RWPE2 (cell line): Measurements from ENCODE around the gene ASIC1.

Experiments
- ATAC-seq: fragments of 200-7000 bp; cut with Tn5 transposase; 3 replicates; pipeline ENCODE4 v1.9.1; 2021; ENCODE audit warnings: low read depth
- DNase-seq: peaks from one replicate; pipeline ENCODE4 v3.0.0-alpha.2; 2020; ENCODE audit warnings: low spot score
- H3K27ac ChIP-seq: fragments of 450-650 bp; 2 replicates; pipeline ENCODE4 v1.5.1; 2017; ENCODE audit warnings: mild to moderate bottlenecking; ENCODE audit not compliant: poor library complexity, severe bottlenecking
- H3K27me3 ChIP-seq: fragments of 250-450 bp; sonication (Bioruptor Pico); 2 replicates; pipeline ENCODE4 v1.5.1; 2021; ENCODE audit warnings: mild to moderate bottlenecking, moderate library complexity; ENCODE audit not compliant: insufficient read depth, poor library complexity, severe bottlenecking
- H3K36me3 ChIP-seq: fragments of 250-450 bp; sonication (Bioruptor Pico); 2 replicates; pipeline ENCODE4 v1.5.1; 2020; ENCODE audit warnings: low read depth, mild to moderate bottlenecking, moderate library complexity
- H3K4me1 ChIP-seq: fragments of 250-450 bp; sonication (Bioruptor Pico); 2 replicates; pipeline ENCODE4 v1.5.1; 2021; ENCODE audit warnings: mild to moderate bottlenecking, moderate library complexity; ENCODE audit not compliant: insufficient read depth, poor library complexity, severe bottlenecking
- H3K4me3 ChIP-seq: fragments of 250-450 bp; sonication (Bioruptor Pico); 2 replicates; pipeline ENCODE4 v1.5.1; 2021; ENCODE audit warnings: mild to moderate bottlenecking, moderate library complexity; ENCODE audit not compliant: severe bottlenecking
- H3K9me3 ChIP-seq: fragments of 250-450 bp; sonication (Bioruptor Pico); 2 replicates; pipeline ENCODE4 v1.5.1; 2021; ENCODE audit warnings: mild to moderate bottlenecking, moderate library complexity; ENCODE audit not compliant: severe bottlenecking
- TF ChIP-seq, protein P1 (sequence below): fragments of 450-650 bp; IDR thresholded peaks from one replicate; pipeline ENCODE4 v1.5.1; 2017; ENCODE audit warnings: mild to moderate bottlenecking, moderate library complexity; ENCODE audit not compliant: poor library complexity, severe bottlenecking

ASIC1 gene

DNA sequence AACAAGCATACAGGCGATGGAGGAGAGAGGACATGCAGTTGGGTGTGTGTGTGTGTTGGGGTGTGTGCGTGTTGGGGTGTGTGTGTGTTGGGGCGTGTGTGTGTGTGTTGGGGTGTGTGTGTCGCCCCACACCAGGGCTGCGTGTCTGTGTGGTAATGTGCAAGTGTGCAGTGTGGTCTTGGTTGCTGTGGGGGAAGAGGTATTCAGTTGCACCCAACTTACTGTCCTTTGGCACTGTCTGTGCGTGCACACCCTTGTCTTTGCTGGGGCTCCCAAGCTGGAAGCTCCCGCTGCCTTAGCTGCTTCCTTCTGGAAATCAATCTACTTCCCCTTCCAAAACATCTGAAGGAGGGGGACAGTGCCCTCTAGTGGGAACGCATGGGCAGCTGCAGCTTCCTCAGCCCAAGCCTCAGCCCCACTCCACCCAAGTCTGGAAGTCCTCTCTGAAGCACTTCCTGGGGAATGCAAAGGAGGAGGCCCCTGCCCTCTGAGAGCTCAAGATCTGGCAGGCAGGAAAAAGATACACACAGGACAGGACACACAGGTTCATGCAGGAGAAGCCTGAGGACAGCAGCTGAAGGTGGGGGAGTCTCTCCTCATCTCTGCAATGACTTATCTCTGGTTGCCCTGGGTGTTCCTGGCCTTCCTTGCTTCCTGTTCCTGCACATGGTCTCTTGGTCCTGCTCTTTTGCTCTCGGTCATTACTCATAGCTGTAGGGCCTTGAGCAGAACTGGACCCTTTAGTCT is 13.1 kb downstream of the ASIC1 start:
- Histone ChIP-seq H3K9me3 (no peaks in the 10 kb centered on the region), H3K4me1 (no peaks in the 10 kb centered on the region), H3K27ac (no peak overlapping the region), H3K4me3 (no peak overlapping the region), H3K27me3 (no peaks in the 10 kb centered on the region), H3K36me3 (no peaks in the 10 kb centered on the region)
- ATAC-seq (peak; percentile 63), DNase-seq (peak; percentile 69)
- TF ChIP-seq, protein P1, sequence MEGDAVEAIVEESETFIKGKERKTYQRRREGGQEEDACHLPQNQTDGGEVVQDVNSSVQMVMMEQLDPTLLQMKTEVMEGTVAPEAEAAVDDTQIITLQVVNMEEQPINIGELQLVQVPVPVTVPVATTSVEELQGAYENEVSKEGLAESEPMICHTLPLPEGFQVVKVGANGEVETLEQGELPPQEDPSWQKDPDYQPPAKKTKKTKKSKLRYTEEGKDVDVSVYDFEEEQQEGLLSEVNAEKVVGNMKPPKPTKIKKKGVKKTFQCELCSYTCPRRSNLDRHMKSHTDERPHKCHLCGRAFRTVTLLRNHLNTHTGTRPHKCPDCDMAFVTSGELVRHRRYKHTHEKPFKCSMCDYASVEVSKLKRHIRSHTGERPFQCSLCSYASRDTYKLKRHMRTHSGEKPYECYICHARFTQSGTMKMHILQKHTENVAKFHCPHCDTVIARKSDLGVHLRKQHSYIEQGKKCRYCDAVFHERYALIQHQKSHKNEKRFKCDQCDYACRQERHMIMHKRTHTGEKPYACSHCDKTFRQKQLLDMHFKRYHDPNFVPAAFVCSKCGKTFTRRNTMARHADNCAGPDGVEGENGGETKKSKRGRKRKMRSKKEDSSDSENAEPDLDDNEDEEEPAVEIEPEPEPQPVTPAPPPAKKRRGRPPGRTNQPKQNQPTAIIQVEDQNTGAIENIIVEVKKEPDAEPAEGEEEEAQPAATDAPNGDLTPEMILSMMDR: peak; percentile 91

- no peak for ATAC-seq
- H3K27me3 ChIP-seq: no peaks in the 10 kb centered on the region
- no peaks in the 10 kb centered on the region for H3K36me3 ChIP-seq
- H3K4me3 ChIP-seq: no peak overlapping the region
- no peaks in the 10 kb centered on the region for H3K4me1 ChIP-seq
- H3K27ac ChIP-seq: no peak overlapping the region
- TF ChIP-seq, protein P1: no peak
- no peak for DNase-seq
- H3K9me3 ChIP-seq: no peaks in the 10 kb centered on the region
Measured at GRCh38 chr12:50072198-50072907, 15.0 kb downstream of the ASIC1 start.

- DNase-seq (no peak), ATAC-seq (no peak)
- Histone ChIP-seq H3K9me3 (no peaks in the 10 kb centered on the region), H3K4me1 (no peaks in the 10 kb centered on the region), H3K4me3 (no peak overlapping the region), H3K27ac (no peak overlapping the region), H3K27me3 (no peaks in the 10 kb centered on the region), H3K36me3 (no peaks in the 10 kb centered on the region)
- TF ChIP-seq, protein P1: no peak
Measured at GRCh38 chr12:50073206-50073605, 15.8 kb downstream of the ASIC1 start.

DNA sequence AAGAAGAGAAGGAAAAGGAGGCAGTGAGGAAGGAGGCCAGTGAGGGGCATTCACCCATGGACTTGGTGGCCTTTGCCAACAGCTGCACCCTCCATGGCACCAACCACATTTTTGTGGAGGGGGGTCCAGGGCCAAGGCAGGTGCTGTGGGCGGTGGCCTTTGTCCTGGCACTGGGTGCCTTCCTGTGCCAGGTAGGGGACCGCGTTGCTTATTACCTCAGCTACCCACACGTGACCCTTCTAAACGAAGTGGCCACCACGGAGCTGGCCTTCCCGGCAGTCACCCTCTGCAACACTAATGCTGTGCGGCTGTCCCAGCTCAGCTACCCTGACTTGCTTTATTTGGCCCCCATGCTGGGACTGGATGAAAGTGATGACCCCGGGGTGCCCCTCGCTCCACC is 16.3 kb downstream of the ASIC1 start:
- H3K36me3 ChIP-seq: no peaks in the 10 kb centered on the region
- TF ChIP-seq, protein P1: no peak
- no peak for DNase-seq
- no peak overlapping the region for H3K27ac ChIP-seq
- ATAC-seq: no peak
- no peaks in the 10 kb centered on the region for H3K9me3 ChIP-seq
- H3K4me3 ChIP-seq: no peak overlapping the region
- H3K4me1 ChIP-seq: no peaks in the 10 kb centered on the region
- no peaks in the 10 kb centered on the region for H3K27me3 ChIP-seq
